ENCODE results near the gene ASCC3.

- TF ChIP-seq CTCF (IDR thresholded peaks at IDR 0.05) (no peak), POLR2A (IDR thresholded peaks at IDR 0.05) (no peak)
Observed at GRCh38 chr6:100673641-100674040, 207.5 kb downstream of the ASCC3 start.

Data from adrenal gland (tissue), 5 donors.